ENCODE results near the gene CHST7. TPM values are rescaled to one million over a fixed set of nuclear protein-coding genes. Genes with fewer than 3 reads are reported as not detected.

Gene CHST7
- total RNA-seq, 2 experiments from 2014 or later = 4.0 to 4.6 TPM

- no peaks in the 10 kb centered on the region for H3K27me3 Mint-ChIP-seq
- Histone ChIP-seq H3K4me1 (ENCODE audit: insufficient read depth, low read length) (peaks cover 38% of the 10 kb centered on the region), H3K27me3 (ENCODE audit: control insufficient read depth in 1 of 2, insufficient read depth in 2 of 2, low read length in 2 of 2) (no peaks in the 10 kb centered on the region), H3K36me3 (ENCODE audit: insufficient read depth, low read length) (no peaks in the 10 kb centered on the region), H3K9me3 (ENCODE audit: control insufficient read depth in 1 of 2, insufficient read depth in 1 of 2, low read length in 2 of 2) (no peaks in the 10 kb centered on the region), H3K27ac (ENCODE audit: low read depth in 1 of 2, low read length in 2 of 2) (no peak overlapping the region), H3K4me3 (ENCODE audit: low read length) (no peak overlapping the region)
- H3K36me3 Mint-ChIP-seq (ENCODE audit: low read depth) = peaks cover 5% of the 10 kb centered on the region
- H3K9me3 Mint-ChIP-seq = no peaks in the 10 kb centered on the region
- TF ChIP-seq CTCF (IDR thresholded peaks at IDR 0.05) = no peak
- no peak for DNase-seq
- CTCF ChIA-PET = no interaction called here
- POLR2A ChIA-PET = no interaction called here
- H3K4me1 Mint-ChIP-seq (ENCODE audit: low read depth) = peaks cover 22% of the 10 kb centered on the region
- no peak for ATAC-seq (ENCODE audit: poor library complexity)
- no peak overlapping the region for H3K4me3 Mint-ChIP-seq
- intact Hi-C loops (cut with DNase I, micrococcal nuclease) = no loop called here
- no peak overlapping the region for H3K27ac Mint-ChIP-seq
These were observed 9.4 kb downstream of the CHST7 start for GRCh38 chrX:46582966-46583365.

GRCh38 chrX:46584736-46585135 is 11.2 kb downstream of the CHST7 start:
- Mint-ChIP-seq H3K27ac (no peak overlapping the region), H3K4me1 (ENCODE audit: low read depth) (peaks cover 26% of the 10 kb centered on the region)

GRCh38 chrX:46587158-46587557 is 13.6 kb downstream of the CHST7 start:
- CTCF ChIA-PET = no interaction called here
- no peaks in the 10 kb centered on the region for H3K36me3 Mint-ChIP-seq (ENCODE audit: low read depth)
- Histone ChIP-seq H3K36me3 (ENCODE audit: insufficient read depth, low read length) (no peaks in the 10 kb centered on the region), H3K4me3 (ENCODE audit: low read length) (no peak overlapping the region), H3K27me3 (ENCODE audit: control insufficient read depth in 1 of 2, insufficient read depth in 2 of 2, low read length in 2 of 2) (no peaks in the 10 kb centered on the region), H3K4me1 (ENCODE audit: insufficient read depth, low read length) (peaks cover 36% of the 10 kb centered on the region), H3K9me3 (ENCODE audit: control insufficient read depth in 1 of 2, insufficient read depth in 1 of 2, low read length in 2 of 2) (no peaks in the 10 kb centered on the region), H3K27ac (ENCODE audit: low read depth in 1 of 2, low read length in 2 of 2) (no peak overlapping the region)
- no peaks in the 10 kb centered on the region for H3K27me3 Mint-ChIP-seq
- POLR2A ChIA-PET = interaction anchor here (0.8 to 1.9 kb wide), 6 partner anchors 8 to 24 kb away, joined by 3 to 9 read pairs (median 6); partner anchors contain the start of gene CHST7
- ATAC-seq (ENCODE audit: poor library complexity) = no peak
- peak overlapping the region; percentile 79 for H3K4me3 Mint-ChIP-seq
- DNase-seq = peak in 1 of 14 experiments; percentile 25
- no peaks in the 10 kb centered on the region for H3K9me3 Mint-ChIP-seq
- H3K4me1 Mint-ChIP-seq (ENCODE audit: low read depth) = peaks cover 36% of the 10 kb centered on the region
- peak overlapping the region; percentile 89 for H3K27ac Mint-ChIP-seq
- intact Hi-C loops (cut with DNase I, micrococcal nuclease) = no loop called here
- no peak for TF ChIP-seq CTCF (IDR thresholded peaks at IDR 0.05)

More at GRCh38 chrX:46584736-46585135, 11.2 kb downstream of the CHST7 start:
- Mint-ChIP-seq H3K9me3 (no peaks in the 10 kb centered on the region), H3K36me3 (ENCODE audit: low read depth) (no peaks in the 10 kb centered on the region), H3K27me3 (no peaks in the 10 kb centered on the region), H3K4me3 (no peak overlapping the region)
- Histone ChIP-seq H3K4me3 (ENCODE audit: low read length) (no peak overlapping the region), H3K9me3 (ENCODE audit: control insufficient read depth in 1 of 2, insufficient read depth in 1 of 2, low read length in 2 of 2) (no peaks in the 10 kb centered on the region), H3K27ac (ENCODE audit: low read depth in 1 of 2, low read length in 2 of 2) (no peak overlapping the region), H3K36me3 (ENCODE audit: insufficient read depth, low read length) (no peaks in the 10 kb centered on the region), H3K4me1 (ENCODE audit: insufficient read depth, low read length) (peaks cover 40% of the 10 kb centered on the region), H3K27me3 (ENCODE audit: control insufficient read depth in 1 of 2, insufficient read depth in 2 of 2, low read length in 2 of 2) (no peaks in the 10 kb centered on the region)
- ATAC-seq (ENCODE audit: poor library complexity) (no peak), DNase-seq (no peak)
- ChIA-PET CTCF (no interaction called here), POLR2A (no interaction called here)
- no peak for TF ChIP-seq CTCF (IDR thresholded peaks at IDR 0.05)
- intact Hi-C loops (cut with DNase I, micrococcal nuclease) = no loop called here

Data from CD4-positive, alpha-beta T cell (primary cell).